H9 (cell line): ENCODE data around the gene ZDHHC1. TPM values are rescaled to one million over a fixed set of nuclear protein-coding genes. Genes with fewer than 3 reads are reported as not detected.

ENCODE experiments used
- DNase-seq: peaks from one replicate; pipeline ENCODE4 v3.0.0-alpha.2; 2017
- H2AFZ ChIP-seq: one replicate; pipeline ENCODE4 v1.6.1; 2013; ENCODE audit warnings: mild to moderate bottlenecking, low read length, control low read depth, moderate library complexity
- H2AK5ac ChIP-seq: 2 replicates; pipeline ENCODE4 v1.6.1; 2013; ENCODE audit warnings: low read length, control low read depth, mixed read lengths; ENCODE audit not compliant: insufficient read length
- H2BK120ac ChIP-seq: one replicate; pipeline ENCODE4 v1.6.1; 2013; ENCODE audit warnings: low read depth, mild to moderate bottlenecking, low read length, control low read depth, inconsistent platforms; ENCODE audit not compliant: poor library complexity, severe bottlenecking
- H2BK12ac ChIP-seq: 2 replicates; pipeline ENCODE4 v1.6.1; 2013; ENCODE audit warnings: low read length, control low read depth, mixed read lengths, low read depth; ENCODE audit not compliant: insufficient read length
- H2BK15ac ChIP-seq: 2 replicates; pipeline ENCODE4 v1.6.1; 2013; ENCODE audit warnings: low read depth, low read length, control low read depth
- H2BK20ac ChIP-seq: one replicate; pipeline ENCODE4 v1.6.1; 2013; ENCODE audit warnings: low read depth, mild to moderate bottlenecking, low read length, control low read depth, inconsistent platforms; ENCODE audit not compliant: poor library complexity, severe bottlenecking
- H2BK5ac ChIP-seq: 2 replicates; pipeline ENCODE4 v1.6.1; 2013; ENCODE audit warnings: low read length, control low read depth, mixed read lengths; ENCODE audit not compliant: insufficient read length
- H3K14ac ChIP-seq: 2 replicates; pipeline ENCODE4 v1.6.1; 2013; ENCODE audit warnings: low read length, control low read depth; ENCODE audit not compliant: insufficient read depth
- H3K18ac ChIP-seq: 2 replicates; pipeline ENCODE4 v1.6.1; 2013; ENCODE audit warnings: low read depth, mild to moderate bottlenecking, mixed read lengths, low read length, control low read depth; ENCODE audit not compliant: insufficient read length
- H3K23ac ChIP-seq: 2 replicates; pipeline ENCODE4 v1.6.1; 2013; ENCODE audit warnings: low read length, control low read depth, mixed read lengths, low read depth; ENCODE audit not compliant: insufficient read length
- H3K23me2 ChIP-seq: 2 replicates; pipeline ENCODE4 v1.6.1; 2013; ENCODE audit warnings: low read depth, mild to moderate bottlenecking, mixed read lengths, low read length, control low read depth; ENCODE audit not compliant: insufficient read length, poor library complexity, severe bottlenecking
- H3K27ac ChIP-seq: 2 replicates; pipeline ENCODE4 v1.5.1; 2013; ENCODE audit warnings: low read length, control low read depth, mixed read lengths, low read depth; ENCODE audit not compliant: insufficient read length
- H3K27me3 ChIP-seq: 2 replicates; pipeline ENCODE4 v1.6.1; 2013; ENCODE audit warnings: low read length, control low read depth, inconsistent platforms; ENCODE audit not compliant: insufficient read depth
- H3K4ac ChIP-seq: 2 replicates; pipeline ENCODE4 v1.6.1; 2013; ENCODE audit warnings: low read depth, mild to moderate bottlenecking, control low read depth, inconsistent platforms, low read length, moderate library complexity
- H3K4me1 ChIP-seq: 2 replicates; pipeline ENCODE4 v1.6.1; 2013; ENCODE audit warnings: low read length, control low read depth, inconsistent platforms; ENCODE audit not compliant: insufficient read depth
- H3K4me2 ChIP-seq: 2 replicates; pipeline ENCODE4 v1.6.1; 2013; ENCODE audit warnings: low read length, control low read depth, mixed read lengths; ENCODE audit not compliant: insufficient read length, insufficient read depth
- H3K56ac ChIP-seq: 2 replicates; pipeline ENCODE4 v1.6.1; 2013; ENCODE audit warnings: low read depth, mild to moderate bottlenecking, mixed read lengths, low read length, control low read depth; ENCODE audit not compliant: insufficient read length
- H3K79me1 ChIP-seq: 2 replicates; pipeline ENCODE4 v1.6.1; 2013; ENCODE audit warnings: low read depth, mild to moderate bottlenecking, moderate library complexity, low read length, control low read depth, inconsistent platforms; ENCODE audit not compliant: insufficient read depth, poor library complexity, severe bottlenecking
- H3K79me2 ChIP-seq: 2 replicates; pipeline ENCODE4 v1.6.1; 2013; ENCODE audit warnings: low read length, control low read depth, inconsistent platforms; ENCODE audit not compliant: insufficient read depth
- H3K9ac ChIP-seq: 2 replicates; pipeline ENCODE4 v1.6.1; 2013; ENCODE audit warnings: low read length, control low read depth, mixed read lengths; ENCODE audit not compliant: insufficient read length; ENCODE audit errors: extremely low read depth
- H3K9me3 ChIP-seq: one replicate; pipeline ENCODE4 v1.6.1; 2013; ENCODE audit warnings: low read depth, low read length, inconsistent platforms; ENCODE audit not compliant: control insufficient read depth
- H3T11ph ChIP-seq: one replicate; pipeline ENCODE4 v1.6.1; 2013; ENCODE audit warnings: mild to moderate bottlenecking, low read length, control low read depth, inconsistent platforms
- H4K20me1 ChIP-seq: one replicate; pipeline ENCODE4 v1.6.1; 2013; ENCODE audit not compliant: control insufficient read depth, insufficient read length, insufficient read depth
- H4K5ac ChIP-seq: 2 replicates; pipeline ENCODE4 v1.6.1; 2013; ENCODE audit warnings: low read depth, mild to moderate bottlenecking, mixed read lengths, low read length, control low read depth; ENCODE audit not compliant: insufficient read length
- H4K8ac ChIP-seq: replicated peaks from 2 replicates; pipeline ENCODE4 v1.6.1; 2013; ENCODE audit warnings: low read length, control low read depth, mixed read lengths, low read depth; ENCODE audit not compliant: insufficient read length
- H4K91ac ChIP-seq: 2 replicates; pipeline ENCODE4 v1.6.1; 2013; ENCODE audit warnings: low read depth, mild to moderate bottlenecking, moderate library complexity, mixed read lengths, low read length, control low read depth; ENCODE audit not compliant: insufficient read length
- H3K27ac Mint-ChIP-seq, 3 experiments: 2 replicates in 2 of 3; 3 replicates in 1 of 3; pipeline ENCODE4 v1.8.0; 2020 to 2021; ENCODE audit warnings: mixed read lengths in 3 of 3, mild to moderate bottlenecking in 1 of 3, moderate library complexity in 1 of 3
- H3K27me3 Mint-ChIP-seq: 2 replicates; pipeline ENCODE4 v1.8.0; 2021; ENCODE audit warnings: low read depth, mild to moderate bottlenecking, moderate library complexity, mixed read lengths
- H3K36me3 Mint-ChIP-seq, 3 experiments: 2 replicates in 2 of 3; 3 replicates in 1 of 3; pipeline ENCODE4 v1.8.0; 2020 to 2021; ENCODE audit warnings: low read depth in 3 of 3, mixed read lengths in 3 of 3; ENCODE audit not compliant: insufficient read depth in 1 of 3
- H3K4me1 Mint-ChIP-seq, 2 experiments: 2 replicates each; pipeline ENCODE4 v1.8.0; 2020; ENCODE audit warnings: mixed read lengths in 2 of 2
- H3K4me3 Mint-ChIP-seq, 2 experiments: 2 replicates in 1 of 2; 3 replicates in 1 of 2; pipeline ENCODE4 v1.8.0; 2020 to 2021; ENCODE audit warnings: mild to moderate bottlenecking in 2 of 2, mixed read lengths in 2 of 2, moderate library complexity in 1 of 2
- H3K9me3 Mint-ChIP-seq, 2 experiments: 2 replicates in 1 of 2; 3 replicates in 1 of 2; pipeline ENCODE4 v1.8.0; 2020; ENCODE audit warnings: mild to moderate bottlenecking in 2 of 2, mixed read lengths in 2 of 2, moderate library complexity in 1 of 2
- WGBS: extraction: QIAGEN DNeasy Blood & Tissue Kit; methylation state at CpG from one replicate; pipeline ENCODE4 v1.1.7; 2013; ENCODE audit warnings: missing lambda C conversion rate, low lambda C conversion rate, mixed read lengths; ENCODE audit not compliant: insufficient read length; ENCODE audit errors: extremely low coverage; 5-methylcytosine and 5-hydroxymethylcytosine counted together
- total RNA-seq: library from RNA; stranded (reverse); gene quantifications from 2 replicates; pipeline ENCODE4 v1.2.1, GENCODE V29; 2021
- TF ChIP-seq, protein P1 (sequence below): fragments of 200-600 bp; sonication (generic); conservative IDR thresholded peaks from 3 replicates; pipeline ENCODE4 v1.8.0; 2021; ENCODE audit warnings: antibody characterized with exemption, mild to moderate bottlenecking

The ZDHHC1 gene
- total RNA-seq, 1 experiment from 2014 or later = 3.7 TPM

DNA sequence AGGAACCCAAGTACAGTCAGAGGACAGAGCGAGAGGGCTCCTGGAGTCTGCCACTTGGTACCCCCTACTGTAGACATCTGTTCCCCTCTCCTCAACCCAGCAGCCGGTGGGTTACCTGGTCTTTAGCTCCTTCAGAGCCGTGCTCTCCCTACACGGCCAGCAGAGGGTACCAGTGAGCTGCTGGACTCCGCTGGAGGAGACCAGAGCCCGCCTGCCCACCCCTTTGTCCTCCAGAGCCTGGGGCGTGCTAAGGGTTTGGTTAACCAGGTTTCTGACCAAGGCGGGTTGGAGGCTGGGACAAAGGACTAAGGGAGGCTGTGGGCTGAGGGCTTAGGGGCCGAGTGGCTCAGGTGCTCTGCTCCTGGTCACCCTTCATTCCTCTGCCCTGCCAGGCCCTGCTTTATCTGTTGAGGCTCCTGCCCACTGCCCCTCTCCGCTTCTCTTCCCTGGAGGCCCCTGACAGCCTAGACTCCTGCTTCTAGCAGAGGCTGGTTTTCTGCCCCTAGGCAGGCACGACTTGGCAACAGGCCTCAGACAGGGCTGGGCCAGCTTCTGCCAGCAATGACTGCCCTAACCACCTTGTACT is 12.0 kb upstream of the ZDHHC1 start:
- H3K9me3 ChIP-seq = no peaks in the 10 kb centered on the region
- no peak overlapping the region for H2BK120ac ChIP-seq
- H3K18ac ChIP-seq = no peak overlapping the region
- no peak overlapping the region for H3K23ac ChIP-seq
- no peak overlapping the region for H3K4me2 ChIP-seq
- 0 out of 2 replicates have a peak overlapping the region, but pooled peaks have one; percentile 20 for H3K14ac ChIP-seq
- no peak overlapping the region for H2BK12ac ChIP-seq
- H3K27me3 ChIP-seq = no peaks in the 10 kb centered on the region; the same call in 1 of the 2 replicates
- H3T11ph ChIP-seq = no peak overlapping the region
- peaks cover 0 to under 1% (median 0%) of the 10 kb centered on the region in 3 experiments; a peak in 2 of 7 replicates for H3K36me3 Mint-ChIP-seq
- H3K9me3 Mint-ChIP-seq = no peaks in the 10 kb centered on the region
- peaks cover 21% of the 10 kb centered on the region for H3K4me1 ChIP-seq
- TF ChIP-seq, protein P1, sequence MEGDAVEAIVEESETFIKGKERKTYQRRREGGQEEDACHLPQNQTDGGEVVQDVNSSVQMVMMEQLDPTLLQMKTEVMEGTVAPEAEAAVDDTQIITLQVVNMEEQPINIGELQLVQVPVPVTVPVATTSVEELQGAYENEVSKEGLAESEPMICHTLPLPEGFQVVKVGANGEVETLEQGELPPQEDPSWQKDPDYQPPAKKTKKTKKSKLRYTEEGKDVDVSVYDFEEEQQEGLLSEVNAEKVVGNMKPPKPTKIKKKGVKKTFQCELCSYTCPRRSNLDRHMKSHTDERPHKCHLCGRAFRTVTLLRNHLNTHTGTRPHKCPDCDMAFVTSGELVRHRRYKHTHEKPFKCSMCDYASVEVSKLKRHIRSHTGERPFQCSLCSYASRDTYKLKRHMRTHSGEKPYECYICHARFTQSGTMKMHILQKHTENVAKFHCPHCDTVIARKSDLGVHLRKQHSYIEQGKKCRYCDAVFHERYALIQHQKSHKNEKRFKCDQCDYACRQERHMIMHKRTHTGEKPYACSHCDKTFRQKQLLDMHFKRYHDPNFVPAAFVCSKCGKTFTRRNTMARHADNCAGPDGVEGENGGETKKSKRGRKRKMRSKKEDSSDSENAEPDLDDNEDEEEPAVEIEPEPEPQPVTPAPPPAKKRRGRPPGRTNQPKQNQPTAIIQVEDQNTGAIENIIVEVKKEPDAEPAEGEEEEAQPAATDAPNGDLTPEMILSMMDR = peak; percentile 94
- H3K27me3 Mint-ChIP-seq = peaks cover 16% of the 10 kb centered on the region
- H3K9ac ChIP-seq = no peak overlapping the region
- no peak overlapping the region; a peak in 1 of 7 replicates for H3K27ac Mint-ChIP-seq
- H4K8ac ChIP-seq = no peak overlapping the region
- no peak overlapping the region for H3K4ac ChIP-seq
- no peaks in the 10 kb centered on the region for H4K20me1 ChIP-seq
- H3K4me1 Mint-ChIP-seq = peaks cover 72 to 73% of the 10 kb centered on the region in 2 experiments
- H4K91ac ChIP-seq = no peak overlapping the region
- H3K23me2 ChIP-seq = peaks cover 17% of the 10 kb centered on the region
- DNase-seq = peak; percentile 92
- no peak overlapping the region for H2BK20ac ChIP-seq
- H3K56ac ChIP-seq = no peak overlapping the region
- no peak overlapping the region for H2AFZ ChIP-seq
- no peak overlapping the region for H2BK5ac ChIP-seq
- no CpG with 5 or more reads among the region's 11 CpGs for WGBS
- H4K5ac ChIP-seq = no peak overlapping the region
- H2AK5ac ChIP-seq = no peak overlapping the region
- H3K79me2 ChIP-seq = no peaks in the 10 kb centered on the region; the same call in 1 of the 2 replicates
- H2BK15ac ChIP-seq = no peak overlapping the region
- peak overlapping the region in 1 of 2 experiments; percentile 20; a peak in 1 of 5 replicates for H3K4me3 Mint-ChIP-seq
- no peak overlapping the region for H3K27ac ChIP-seq
- H3K79me1 ChIP-seq = no peaks in the 10 kb centered on the region
